NCI-H146 treated with DMSO at 0.1 percent for 48 hours (cell line): ENCODE measurements around the gene CD2AP.

ENCODE experiments used
- DNase-seq: peaks from one replicate; lab custom pipeline; 2025; ENCODE audit not compliant: unreplicated experiment; lab: John Stamatoyannopoulos, UW

The CD2AP gene

DNA sequence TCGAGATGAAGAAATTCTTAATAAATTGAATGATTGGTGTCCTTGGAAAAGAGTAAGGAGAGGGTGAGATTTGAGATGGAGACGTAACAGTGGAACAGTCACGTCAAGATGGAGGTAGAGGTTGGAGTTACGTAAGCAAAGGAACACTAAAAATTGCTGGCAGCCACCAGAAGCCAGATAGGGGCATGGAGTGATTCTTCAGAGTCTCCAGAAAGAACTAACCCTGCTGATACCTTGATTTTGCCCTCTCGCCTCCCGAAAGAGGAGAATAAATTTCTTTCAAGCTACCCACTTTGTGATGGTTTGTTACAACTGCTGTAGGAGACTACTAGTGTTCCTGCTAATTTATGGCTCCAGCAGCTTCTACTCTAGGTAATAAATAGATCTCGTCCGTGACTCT, 17.6 kb downstream of the CD2AP start:
- no peak for DNase-seq

DNA sequence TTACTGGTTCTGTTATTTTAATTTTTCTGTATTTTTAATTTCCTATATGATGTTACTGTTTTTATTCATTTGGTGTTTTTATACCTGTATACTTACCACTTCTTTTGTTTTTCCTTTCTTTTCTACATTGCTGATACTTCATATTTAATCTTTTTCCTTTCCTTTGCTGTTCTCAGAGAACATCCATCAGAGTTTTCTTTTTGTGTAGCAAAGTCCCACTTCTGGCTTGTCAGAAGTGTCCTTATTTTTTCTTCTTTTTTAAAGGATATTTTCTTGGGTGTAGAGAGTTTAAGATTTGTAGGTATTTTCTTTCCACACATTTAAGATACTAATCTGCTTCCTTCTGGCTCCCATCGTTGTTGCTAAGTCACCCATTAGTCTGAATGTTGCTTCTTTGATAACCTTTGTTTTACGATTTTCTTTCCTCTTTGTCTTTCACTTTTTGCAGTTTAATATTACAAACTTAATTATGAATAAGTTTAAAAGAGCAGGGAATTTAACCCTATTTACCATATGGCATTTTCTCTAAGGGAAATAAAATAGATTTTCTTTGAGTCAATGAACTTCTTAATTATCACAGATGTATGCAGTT, 18.5 kb downstream of the CD2AP start:
- no peak for DNase-seq

DNA sequence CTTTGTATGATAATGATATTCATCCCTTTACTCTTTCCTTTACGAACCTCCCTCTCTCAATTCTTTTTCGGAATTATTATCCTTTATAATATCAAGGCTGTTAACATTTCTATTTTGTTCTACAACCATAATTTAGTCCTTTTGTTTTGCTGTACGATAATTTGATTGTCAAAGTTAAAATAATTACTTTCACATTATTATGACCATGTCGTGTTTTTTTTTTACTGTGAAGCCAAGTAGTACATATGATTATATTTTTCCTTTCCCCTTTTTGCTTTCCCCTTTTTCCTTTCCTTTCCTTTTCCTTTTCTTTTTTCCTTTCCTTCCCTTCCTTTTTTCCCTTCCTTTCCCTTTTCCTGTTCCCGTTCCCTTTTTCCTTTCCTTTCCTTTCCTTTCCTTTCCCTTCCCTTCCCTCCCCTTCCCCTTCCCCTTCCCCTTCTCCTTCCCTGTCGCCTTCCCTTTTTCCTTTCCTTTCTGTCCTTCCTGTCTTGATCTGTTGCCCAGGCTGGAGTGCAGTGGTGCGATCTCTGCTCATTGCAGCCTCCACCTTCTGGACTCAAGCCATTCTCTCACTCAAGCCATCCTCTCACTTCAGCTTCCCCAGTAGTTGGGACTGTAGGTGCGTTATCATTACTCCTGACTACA, 19.5 kb downstream of the CD2AP start:
- DNase-seq = no peak

DNA sequence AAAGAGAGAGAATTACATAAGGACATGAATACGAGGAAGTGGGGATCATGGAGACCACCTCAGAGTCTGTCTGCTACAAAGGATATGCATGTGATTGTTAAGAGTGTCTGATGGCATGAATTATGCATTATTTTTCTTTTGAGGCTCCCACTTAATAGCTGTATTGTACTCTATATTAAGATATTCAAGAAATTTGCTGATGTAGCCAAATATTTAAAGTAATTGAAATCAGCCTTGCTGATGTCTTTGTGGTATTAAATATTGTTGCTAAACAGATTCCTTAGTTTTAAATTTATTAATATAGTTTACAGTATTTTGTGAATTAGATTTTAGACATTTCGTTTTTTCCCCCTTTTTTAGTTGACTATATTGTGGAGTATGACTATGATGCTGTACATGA, 25.3 kb downstream of the CD2AP start:
- no peak for DNase-seq

DNA sequence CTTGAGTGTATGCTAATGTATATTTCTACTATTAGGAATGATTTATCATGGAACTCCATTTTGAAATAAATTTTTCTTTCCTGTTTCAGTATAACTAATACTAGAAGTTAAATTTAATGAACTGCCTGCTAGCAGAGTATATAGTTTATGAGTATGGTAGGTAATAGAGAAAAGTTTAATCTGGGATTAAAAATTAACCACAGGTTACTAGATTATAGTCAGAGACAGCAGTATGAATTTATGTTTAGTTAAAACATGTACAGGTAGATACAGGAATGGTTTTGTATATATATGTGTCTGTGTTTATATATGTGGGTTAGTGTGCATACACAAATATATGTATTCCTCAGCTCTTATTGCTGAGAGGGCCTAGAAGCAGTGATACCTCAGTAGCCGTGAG, 32.3 kb downstream of the CD2AP start:
- DNase-seq = no peak

DNA sequence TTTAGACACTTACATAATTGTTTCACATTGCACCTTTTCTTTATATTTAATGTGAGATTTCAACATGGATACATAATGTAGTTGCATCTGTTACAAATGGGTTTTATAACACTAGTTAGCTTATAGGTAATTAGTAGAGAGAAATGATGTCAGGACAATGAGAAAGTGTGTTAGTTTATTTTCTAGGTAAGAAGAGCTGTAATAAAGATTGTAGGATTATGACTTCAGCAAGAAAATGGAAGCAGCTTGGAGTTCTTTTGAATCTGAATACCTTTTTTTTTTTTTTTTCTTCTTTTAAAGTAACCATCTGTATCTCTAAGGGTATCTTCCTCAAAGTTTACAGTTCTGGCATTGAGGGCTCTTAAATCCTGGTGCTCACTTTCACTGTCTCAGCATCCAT, 35.3 kb downstream of the CD2AP start:
- no peak for DNase-seq

DNA sequence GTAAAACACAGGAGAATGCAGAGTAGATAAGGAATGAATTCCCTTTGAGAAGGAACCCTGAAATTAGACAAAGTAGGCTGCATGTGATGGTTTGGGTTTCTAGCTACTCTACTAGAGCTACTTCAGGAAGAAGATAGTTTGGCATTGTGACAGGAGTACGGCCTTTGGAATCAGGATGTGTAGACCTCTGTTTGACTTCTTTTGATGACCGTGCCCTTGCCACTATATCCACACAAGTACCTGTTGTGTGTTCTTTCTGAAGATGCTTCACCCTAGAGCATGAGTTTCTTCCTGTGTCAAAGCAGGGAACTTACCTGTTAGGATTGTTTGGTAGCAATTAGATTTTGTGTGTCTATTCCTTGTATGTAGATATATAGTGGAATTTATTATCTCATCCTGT, 41.7 kb downstream of the CD2AP start:
- no peak for DNase-seq

DNA sequence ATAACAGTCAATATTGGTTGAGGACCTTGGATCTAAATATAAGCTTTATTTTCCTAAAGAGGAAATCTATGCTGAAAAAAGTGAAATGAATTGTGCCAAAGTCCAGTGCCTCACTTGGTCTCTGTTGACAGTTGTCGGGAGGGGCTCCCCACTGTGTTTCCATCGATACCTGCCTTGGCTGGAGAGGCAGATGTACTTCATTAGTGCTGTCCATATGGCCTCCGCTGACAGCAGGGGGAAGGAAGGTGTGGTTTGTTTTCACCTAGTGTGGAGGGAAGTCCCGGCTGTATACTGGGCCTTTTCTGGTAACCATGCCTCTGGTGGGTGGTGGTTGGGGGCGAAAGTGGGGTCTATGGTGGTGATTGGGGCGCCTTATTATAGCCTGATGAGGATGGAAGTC, 42.7 kb downstream of the CD2AP start:
- peak; percentile 49 for DNase-seq

DNA sequence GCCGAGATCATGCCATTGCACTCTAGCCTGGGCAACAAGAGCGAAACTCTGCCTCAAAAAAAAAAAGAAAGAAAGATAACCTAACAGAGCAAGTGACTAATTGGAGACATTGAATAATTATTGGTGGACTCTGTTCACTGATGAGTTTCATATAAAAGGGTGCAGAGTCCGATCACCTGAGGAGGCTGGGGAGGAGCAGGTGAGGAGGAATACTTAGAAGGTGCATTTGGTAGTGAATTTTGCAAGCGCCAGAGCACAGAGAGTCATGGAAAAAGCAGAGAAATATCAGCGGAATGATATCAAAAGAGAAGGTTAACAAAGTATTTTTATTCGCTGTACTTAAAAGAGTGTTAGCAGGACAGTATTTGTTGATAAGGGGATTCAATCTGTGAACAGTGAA, 44.4 kb downstream of the CD2AP start:
- no peak for DNase-seq

DNA sequence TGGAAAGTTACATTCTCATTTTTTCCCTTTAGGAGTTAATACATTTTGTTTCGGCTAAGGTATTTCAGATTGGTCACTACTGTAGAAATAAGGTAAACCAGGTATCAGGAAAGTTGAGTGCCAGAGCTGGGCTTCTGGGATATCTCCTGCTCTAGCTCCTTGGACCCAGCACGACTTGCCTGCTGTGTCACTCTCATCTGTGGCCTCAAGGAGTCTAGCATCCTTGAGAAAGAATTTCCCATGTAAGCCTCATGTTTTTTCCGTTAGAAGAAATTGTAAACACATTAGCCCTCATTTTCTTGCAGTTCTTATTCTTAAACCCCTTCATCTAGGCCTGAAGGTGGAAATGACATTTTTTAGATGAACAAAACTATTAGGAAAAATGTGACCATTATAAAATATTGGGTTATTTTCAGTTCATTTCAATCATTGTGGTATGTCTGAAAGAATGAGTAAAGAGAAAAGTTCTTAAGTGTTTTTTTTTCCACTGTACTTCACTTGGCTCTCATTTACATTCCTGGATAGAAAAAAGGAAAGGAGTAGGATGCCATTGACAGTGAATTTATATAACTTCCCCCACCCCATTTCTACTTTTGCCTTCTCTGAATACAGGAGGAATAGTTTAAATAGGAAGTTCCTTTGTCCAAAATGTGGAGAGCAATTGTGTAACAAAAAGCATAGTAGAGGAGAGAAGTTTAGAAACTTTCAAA, 46.7 kb downstream of the CD2AP start:
- DNase-seq = no peak

DNA sequence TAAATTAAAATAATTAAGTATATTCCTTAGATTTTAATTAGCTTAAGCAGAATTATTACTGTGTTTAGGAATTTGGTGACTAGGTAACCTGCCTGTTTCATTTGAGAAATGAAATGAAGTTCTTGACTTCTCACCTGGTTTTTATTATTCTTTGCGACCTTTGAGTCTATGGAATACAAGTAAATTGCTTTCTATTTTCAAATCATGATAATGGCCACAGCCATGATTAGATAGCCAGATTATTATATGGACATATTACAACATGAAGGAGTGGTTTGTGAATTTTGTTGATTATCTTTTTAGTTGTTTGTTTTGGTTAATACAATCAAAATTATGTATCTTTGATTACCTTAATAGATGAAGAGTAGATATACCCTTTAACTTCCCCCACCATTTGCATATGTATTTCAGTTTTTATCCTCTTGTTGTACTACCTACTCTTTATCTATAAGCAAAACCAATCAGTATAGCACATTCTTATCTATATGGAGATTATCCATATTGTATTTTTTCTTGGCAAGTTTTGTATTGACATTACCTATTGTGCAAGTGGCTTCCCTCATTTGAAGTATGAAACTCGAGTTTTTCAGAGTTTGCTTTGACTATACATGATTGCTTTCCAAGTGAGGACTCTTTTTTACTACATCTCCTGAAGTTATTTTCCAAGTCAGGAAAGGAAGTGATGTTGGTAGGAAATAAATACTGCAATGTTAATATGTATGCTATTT, 47.9 kb downstream of the CD2AP start:
- no peak for DNase-seq

DNA sequence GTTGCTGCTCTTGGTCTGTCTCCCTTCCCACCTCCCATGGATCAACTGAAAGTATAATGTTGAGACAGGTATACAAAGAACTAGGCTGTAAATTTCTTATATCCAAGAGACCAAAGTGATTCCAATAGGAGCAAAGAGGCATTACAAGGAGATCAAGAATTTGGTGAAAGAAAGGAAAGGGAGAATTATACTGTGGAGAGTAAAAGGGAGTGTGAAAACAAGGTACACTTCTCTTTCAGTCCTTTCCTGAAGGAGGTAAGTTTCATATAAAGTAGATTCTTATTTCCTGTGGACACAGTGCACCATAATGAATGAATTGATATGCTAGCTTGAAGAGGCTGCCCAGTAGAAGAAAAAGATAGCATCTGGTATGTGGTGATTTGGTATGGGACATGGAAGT, 49.7 kb downstream of the CD2AP start:
- DNase-seq = no peak

DNA sequence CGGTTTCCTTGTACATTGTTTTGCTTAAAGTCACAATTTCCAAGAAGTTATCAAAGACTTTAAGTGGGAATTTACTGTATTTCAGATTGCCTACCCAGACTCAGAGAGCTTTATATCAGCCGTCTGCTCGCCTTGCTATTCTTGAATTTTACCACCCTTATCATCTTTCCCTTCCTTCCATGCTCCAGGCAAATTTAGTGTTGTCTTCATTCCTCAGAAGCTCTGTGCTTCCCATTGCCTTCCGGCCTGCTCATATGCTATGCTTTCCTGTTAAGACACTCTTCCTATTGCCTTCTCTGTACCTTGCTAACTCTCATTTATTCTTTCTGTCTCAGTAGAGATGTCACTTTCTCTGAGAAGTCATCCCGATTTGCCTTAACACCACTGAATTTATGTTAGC, 52.1 kb downstream of the CD2AP start:
- DNase-seq = no peak

DNA sequence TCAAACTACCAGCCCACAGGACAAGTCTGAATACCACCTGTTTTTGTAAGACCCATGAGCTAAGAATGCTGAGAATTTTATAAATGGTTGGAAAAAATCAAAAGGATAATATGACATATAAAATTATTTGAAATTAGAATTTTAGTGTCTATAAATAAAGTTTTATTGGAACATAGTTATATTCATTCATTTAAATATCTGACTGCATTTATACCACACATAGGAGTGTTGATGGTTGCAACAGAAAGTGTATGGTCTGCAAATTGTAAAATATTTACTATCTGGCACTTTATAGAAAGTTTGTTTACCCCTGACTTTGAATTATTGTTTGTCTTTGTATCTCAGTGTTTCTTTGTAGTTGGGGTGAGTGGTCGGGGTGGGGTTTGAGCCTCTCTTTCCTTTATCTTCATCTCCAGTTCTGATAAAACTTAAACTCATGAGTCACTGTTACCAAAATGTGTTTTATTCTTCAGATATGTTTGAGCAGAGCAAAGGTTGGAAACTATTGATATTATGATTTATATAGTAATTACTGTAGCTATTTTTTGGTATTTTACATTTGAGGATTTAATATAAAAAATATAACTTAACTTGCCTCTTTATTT, 55.5 kb downstream of the CD2AP start:
- DNase-seq = no peak

DNA sequence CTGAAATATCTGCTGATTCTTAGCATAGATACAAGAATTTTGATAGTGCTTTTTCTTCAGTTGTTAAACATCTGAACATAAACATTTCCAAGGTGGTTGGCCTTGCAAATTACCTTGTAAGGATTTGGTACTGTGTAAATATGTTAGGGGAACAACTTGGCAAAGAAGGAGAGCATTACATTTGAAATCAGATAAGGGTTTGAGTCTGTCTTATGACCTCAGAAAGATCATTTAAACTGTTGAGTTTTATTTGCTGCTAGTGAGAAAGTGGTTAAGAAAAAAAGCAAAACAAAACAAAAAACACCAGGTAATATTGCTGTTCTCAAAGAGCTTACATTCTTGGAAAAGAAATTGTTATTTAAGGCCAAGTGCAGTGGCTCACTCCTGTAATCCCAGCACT, 56.5 kb downstream of the CD2AP start:
- DNase-seq = no peak

DNA sequence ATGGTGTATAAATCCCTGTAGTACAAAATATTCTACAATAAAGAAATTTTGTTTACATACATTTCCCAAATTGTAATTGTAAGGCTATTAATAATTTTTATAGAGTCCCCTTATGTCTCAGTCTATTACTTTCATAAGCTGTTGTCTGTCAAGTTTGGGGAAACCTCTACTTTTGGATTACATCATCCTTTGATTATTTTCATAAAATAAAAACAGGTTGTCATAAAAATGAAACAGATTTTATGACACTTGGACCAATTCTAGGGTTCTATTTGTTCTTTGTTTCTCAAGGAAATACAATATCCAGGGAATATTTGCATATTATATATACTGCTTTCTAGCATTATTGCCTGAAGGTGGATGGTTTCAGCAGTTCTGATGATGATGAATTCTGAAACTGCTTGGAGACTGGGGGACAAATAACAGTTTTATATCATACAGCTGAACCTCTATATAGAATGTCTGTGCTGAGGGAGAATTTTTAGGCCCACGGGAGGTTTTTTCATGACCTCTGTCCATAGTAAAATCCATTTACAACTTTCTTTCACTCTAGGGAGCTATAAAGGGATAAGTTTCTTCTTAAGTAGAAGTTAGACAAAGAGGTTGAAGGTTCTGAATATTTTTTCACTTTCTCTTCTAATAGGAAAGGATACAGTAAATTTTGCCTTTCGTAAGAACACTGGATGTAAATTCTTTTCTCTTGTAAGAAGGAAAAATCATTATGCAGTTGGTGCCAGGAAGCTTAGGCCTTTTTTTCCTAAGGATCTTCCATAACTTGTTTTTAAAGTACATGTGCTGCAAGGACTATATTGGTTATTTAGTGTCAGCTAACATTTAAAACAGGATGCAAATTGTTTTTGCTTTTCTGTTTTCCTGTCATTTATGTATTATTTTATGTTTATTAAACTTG, 58.0 kb downstream of the CD2AP start:
- DNase-seq = no peak

DNA sequence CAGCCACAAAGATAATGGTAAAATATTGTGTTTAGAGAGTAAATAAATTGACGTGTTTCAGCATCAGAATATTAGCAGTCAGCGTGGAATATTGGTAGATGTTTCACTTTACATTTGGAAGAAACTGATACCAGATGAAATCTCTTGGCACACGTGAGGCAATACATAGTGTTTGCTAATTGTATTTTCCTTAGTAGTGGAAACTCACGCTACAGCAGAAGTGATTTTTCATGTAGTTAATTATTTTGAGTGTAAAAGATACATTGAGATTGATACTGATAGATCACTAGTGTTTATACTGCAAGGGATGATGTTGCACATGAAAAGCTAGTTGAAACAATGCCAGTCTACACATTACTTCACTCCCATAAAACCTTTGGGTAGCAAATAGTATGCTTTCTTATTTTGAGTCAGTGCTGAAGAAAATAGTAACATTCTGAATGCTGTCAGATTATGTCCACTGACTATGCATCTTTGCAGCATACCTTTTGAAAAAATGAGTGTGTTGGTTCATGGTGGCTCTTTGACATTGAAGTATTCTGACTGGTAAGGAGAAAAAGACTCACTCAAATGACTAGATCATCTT, 59.3 kb downstream of the CD2AP start:
- DNase-seq = no peak

DNA sequence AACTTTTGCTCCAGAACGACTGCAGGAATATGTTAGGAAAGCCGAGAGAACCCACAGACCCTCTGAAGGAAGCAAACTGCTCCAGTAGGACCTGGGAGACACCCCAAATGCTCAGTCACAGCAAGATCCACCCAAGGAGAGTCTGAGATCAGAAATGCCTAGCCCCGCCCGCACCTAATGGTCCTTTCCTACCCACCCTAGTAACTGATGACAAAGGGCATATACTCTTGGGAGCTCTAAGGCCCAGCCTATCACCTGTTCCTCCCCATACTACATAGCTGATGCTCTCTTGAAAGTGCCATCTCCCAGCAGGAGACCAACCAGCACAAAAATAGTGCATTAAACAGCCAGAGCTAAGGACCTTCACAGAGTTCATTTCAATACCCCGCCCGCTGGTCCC, 67.6 kb downstream of the CD2AP start:
- DNase-seq = no peak

DNA sequence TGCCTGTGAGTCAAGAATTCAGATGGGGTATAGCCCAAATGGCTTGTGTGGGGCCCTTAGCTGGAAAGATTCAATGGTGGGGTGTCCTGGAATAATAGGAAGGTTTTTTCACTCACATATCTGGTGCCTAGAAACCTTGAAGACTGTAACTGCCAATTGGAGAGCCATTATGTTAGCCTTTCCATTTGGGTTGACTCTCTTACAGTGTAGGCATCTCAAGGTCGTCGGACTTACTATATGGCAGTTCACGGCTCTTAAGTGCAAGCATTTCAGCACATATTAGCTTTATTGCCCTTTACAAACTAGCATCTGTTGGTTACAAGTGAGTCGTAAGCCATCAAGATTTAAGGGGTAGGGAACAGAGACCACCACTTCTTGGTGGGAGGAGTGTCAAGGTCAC, 74.1 kb downstream of the CD2AP start:
- no peak for DNase-seq

DNA sequence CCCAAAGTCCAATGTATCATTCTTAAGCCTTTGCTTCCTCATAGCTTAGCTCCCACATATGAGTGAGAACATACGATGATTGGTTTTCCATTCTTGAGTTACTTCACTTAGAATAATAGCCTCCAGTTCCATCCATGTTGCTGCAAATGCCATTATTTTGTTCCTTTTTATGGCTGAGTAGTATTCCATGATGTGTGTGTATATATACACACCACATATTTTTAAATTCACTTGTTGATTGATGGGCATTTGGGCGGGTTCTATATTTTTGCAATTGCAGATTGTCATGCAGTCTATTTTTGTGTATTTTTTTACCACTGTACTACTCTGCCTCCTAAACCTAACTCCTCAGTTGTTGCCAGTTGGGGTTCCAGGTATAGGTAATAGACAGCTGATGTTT, 74.7 kb downstream of the CD2AP start:
- DNase-seq = no peak
